ENCODE results near the gene PRKCSH. TPM values are rescaled to one million over a fixed set of nuclear protein-coding genes. Genes with fewer than 3 reads are reported as not detected.

PRKCSH gene
- total and polyA plus RNA-seq, 8 donors, result 273 to 338 (median 304) TPM

- DNase-seq (peak in 1 of 4 donors; percentile 5), ATAC-seq (no peak)
- Histone ChIP-seq H3K27me3 (peaks cover 0 to 34% of the 10 kb centered on the region in 2 donors), H3K4me3 (no peak overlapping the region), H3K27ac (no peak overlapping the region), H3K9me3 (no peaks in the 10 kb centered on the region), H3K36me3 (no peaks in the 10 kb centered on the region), H3K4me1 (peaks cover 0 to 12% of the 10 kb centered on the region in 2 donors)
- intact Hi-C loops (cut with DNase I), result no loop called here
- TF ChIP-seq CTCF (IDR thresholded peaks at IDR 0.05), result no peak
Measured at GRCh38 chr19:11414544-11414943, 20.9 kb upstream of the PRKCSH start.

- Histone ChIP-seq H3K27ac (no peak overlapping the region), H3K36me3 (no peaks in the 10 kb centered on the region), H3K9me3 (no peaks in the 10 kb centered on the region), H3K4me1 (peaks cover 9 to 29% of the 10 kb centered on the region in 2 donors), H3K4me3 (no peak overlapping the region), H3K27me3 (peaks cover 4 to 53% of the 10 kb centered on the region in 2 donors)
- intact Hi-C loops (cut with DNase I), result no loop called here
- DNase-seq, result no peak
- no peak for TF ChIP-seq CTCF (IDR thresholded peaks at IDR 0.05)
- no peak for ATAC-seq
Measured at GRCh38 chr19:11416346-11417052, 18.9 kb upstream of the PRKCSH start.

- H3K36me3 ChIP-seq, result no peaks in the 10 kb centered on the region
Measured at GRCh38 chr19:11418094-11418548, 17.3 kb upstream of the PRKCSH start.

GRCh38 chr19:11418549-11419506 is 16.6 kb upstream of the PRKCSH start, which contains the start of gene RGL3:
TSS of gene RGL3 (minus strand) at chr19:11419314. CDS start at chr19:11419278, 36 bp downstream.
- H3K9me3 ChIP-seq, result no peaks in the 10 kb centered on the region
- DNase-seq (peak in 3 of 4 donors; percentile 58 to 89 (median 72)), ATAC-seq (peak; percentile 69)
- TF ChIP-seq CTCF (IDR thresholded peaks at IDR 0.05), result no peak
- H3K4me3 ChIP-seq, result peak within 1 kb of the TSS; percentile 58 to 59
- intact Hi-C loops (cut with DNase I), result no loop called here
- no peaks in the 10 kb centered on the region for H3K36me3 ChIP-seq
- peak within 1 kb of the TSS; percentile 54 to 65 for H3K27ac ChIP-seq
- H3K4me1 ChIP-seq, result peaks cover 17 to 45% of the 10 kb centered on the region in 2 donors
- peaks cover 4 to 77% of the 10 kb centered on the region in 2 donors for H3K27me3 ChIP-seq

More at GRCh38 chr19:11418094-11418548, 17.3 kb upstream of the PRKCSH start:
- Histone ChIP-seq H3K4me1 (peaks cover 17 to 45% of the 10 kb centered on the region in 2 donors), H3K9me3 (no peaks in the 10 kb centered on the region), H3K4me3 (peak overlapping the region; percentile 58 to 59), H3K27me3 (peaks cover 4 to 70% of the 10 kb centered on the region in 2 donors), H3K27ac (peak overlapping the region in 1 of 2 donors; percentile 65)
- no peak for TF ChIP-seq CTCF (IDR thresholded peaks at IDR 0.05)
- no peak for ATAC-seq
- intact Hi-C loops (cut with DNase I), result no loop called here
- DNase-seq, result no peak
